ENCODE results near the gene LIMS4. TPM values are rescaled to one million over a fixed set of nuclear protein-coding genes. Genes with fewer than 3 reads are reported as not detected.
"Not testable (repeated sequence)": the region's sequence is repeated elsewhere in the genome, so short reads cannot be mapped to it uniquely, and the experiment has no call there.

Gene LIMS4
- 1 to 10 TPM; 3.1 to 3.3 TPM for total RNA-seq

GRCh38 chr2:110472171-110473058, at the start of gene LIMS4:
Gene LIMS4, minus strand, starts transcription at chr2:110472816. Its CDS starts 38 bp downstream, at chr2:110472778.
- DNase-seq; H3K4me1 Mint-ChIP-seq (ENCODE audit: low read depth); H3K9me3 Mint-ChIP-seq; H3K4me3 Mint-ChIP-seq; H3K36me3 Mint-ChIP-seq; intact Hi-C loops (cut with micrococcal nuclease); CTCF ChIA-PET; H3K27me3 Mint-ChIP-seq; POLR2A ChIA-PET; H3K27ac Mint-ChIP-seq: not testable (repeated sequence)

DNA sequence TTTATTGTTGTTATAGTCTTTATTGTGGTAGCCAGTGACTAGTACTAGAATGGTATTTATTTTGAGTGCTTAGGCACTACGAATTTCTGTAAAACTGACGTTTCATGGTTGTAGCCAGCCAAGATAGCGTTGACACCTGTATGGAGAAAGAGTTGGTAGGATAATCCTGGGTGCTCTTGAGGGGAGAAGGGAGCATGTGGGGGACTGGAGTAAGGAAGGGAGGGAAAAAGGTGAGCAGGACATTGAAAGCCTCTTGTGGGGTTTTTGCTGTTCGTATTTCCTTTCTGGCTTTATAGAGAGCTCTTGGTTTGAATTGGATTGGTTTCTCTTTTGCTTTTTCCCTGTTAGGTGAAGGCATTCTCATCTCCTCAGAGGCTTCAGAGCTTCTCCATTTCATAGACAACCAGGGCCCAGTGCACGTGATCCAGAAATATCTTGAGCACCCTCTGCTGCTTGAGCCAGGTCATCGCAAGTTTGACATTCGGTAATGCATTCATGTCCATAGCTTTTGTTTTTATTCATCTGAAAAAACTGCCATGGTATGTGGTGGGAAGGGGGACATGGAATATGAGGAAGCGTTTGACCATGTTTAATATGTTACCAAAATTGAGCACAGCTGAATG, 27.2 kb upstream of the LIMS4 start:
- intact Hi-C loops (cut with micrococcal nuclease); DNase-seq; H3K9me3 Mint-ChIP-seq; H3K4me1 Mint-ChIP-seq (ENCODE audit: low read depth); H3K36me3 Mint-ChIP-seq; H3K27ac Mint-ChIP-seq; POLR2A ChIA-PET; CTCF ChIA-PET; H3K27me3 Mint-ChIP-seq; H3K4me3 Mint-ChIP-seq: not testable (repeated sequence)

DNA sequence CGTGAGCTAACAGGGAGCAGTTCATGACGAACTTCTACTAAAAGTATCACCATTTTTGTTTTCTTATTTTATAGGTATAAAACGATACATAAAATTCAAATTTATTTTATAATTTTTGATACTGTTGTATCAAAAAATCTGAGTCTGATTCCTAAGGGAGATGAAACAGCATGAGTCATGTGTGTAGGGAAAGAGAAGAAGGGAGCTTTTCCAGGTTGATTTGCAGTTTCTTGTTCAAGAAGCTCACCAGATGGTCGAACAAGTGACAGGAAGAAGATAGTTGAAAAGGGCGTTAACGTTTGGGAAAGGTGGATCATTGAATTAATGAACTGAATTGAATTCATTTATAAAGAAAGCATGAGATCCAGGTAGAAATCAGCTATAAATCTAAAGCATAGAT, 23.4 kb upstream of the LIMS4 start:
- CTCF ChIA-PET; H3K27me3 Mint-ChIP-seq; intact Hi-C loops (cut with micrococcal nuclease); H3K4me3 Mint-ChIP-seq; H3K27ac Mint-ChIP-seq; H3K9me3 Mint-ChIP-seq; H3K36me3 Mint-ChIP-seq; POLR2A ChIA-PET; DNase-seq; H3K4me1 Mint-ChIP-seq (ENCODE audit: low read depth): not testable (repeated sequence)

- CTCF ChIA-PET = not testable (repeated sequence)
Observed at GRCh38 chr2:110494488-110494887, 21.9 kb upstream of the LIMS4 start.

DNA sequence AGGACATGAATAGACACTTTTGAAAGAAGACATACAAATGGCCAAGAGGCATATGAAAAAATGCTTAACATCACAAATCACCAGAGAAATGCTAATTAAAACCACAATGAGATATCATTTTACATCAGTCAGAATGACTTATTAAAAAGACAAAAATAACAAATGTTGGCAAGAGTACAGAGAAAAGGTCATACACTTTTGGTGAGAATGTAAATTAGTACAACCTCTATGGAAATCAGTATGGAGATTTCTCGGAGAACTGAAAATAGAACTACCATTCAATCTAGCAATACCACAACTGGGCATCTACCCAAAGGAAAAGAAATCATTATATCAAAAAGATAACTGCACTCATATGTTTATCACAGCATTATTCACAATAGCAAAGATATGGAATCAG, 16.4 kb upstream of the LIMS4 start:
- DNase-seq, CTCF ChIA-PET, H3K36me3 Mint-ChIP-seq: not testable (repeated sequence)

More at GRCh38 chr2:110494488-110494887, 21.9 kb upstream of the LIMS4 start:
- H3K27me3 Mint-ChIP-seq; H3K4me1 Mint-ChIP-seq (ENCODE audit: low read depth); H3K9me3 Mint-ChIP-seq; H3K27ac Mint-ChIP-seq; H3K36me3 Mint-ChIP-seq; H3K4me3 Mint-ChIP-seq; DNase-seq; intact Hi-C loops (cut with micrococcal nuclease); POLR2A ChIA-PET: not testable (repeated sequence)

GRCh38 chr2:110482697-110483096, 10.1 kb upstream of the LIMS4 start:
- H3K4me3 Mint-ChIP-seq; intact Hi-C loops (cut with micrococcal nuclease); H3K9me3 Mint-ChIP-seq; H3K36me3 Mint-ChIP-seq; DNase-seq; POLR2A ChIA-PET; H3K27me3 Mint-ChIP-seq; CTCF ChIA-PET; H3K27ac Mint-ChIP-seq; H3K4me1 Mint-ChIP-seq (ENCODE audit: low read depth): not testable (repeated sequence)

More for the DNA sequence above, 16.4 kb upstream of the LIMS4 start:
- H3K4me1 Mint-ChIP-seq (ENCODE audit: low read depth); H3K27ac Mint-ChIP-seq; H3K27me3 Mint-ChIP-seq; H3K9me3 Mint-ChIP-seq; H3K4me3 Mint-ChIP-seq; POLR2A ChIA-PET; intact Hi-C loops (cut with micrococcal nuclease): not testable (repeated sequence)

- H3K27ac Mint-ChIP-seq; H3K9me3 Mint-ChIP-seq; CTCF ChIA-PET; H3K4me1 Mint-ChIP-seq (ENCODE audit: low read depth); DNase-seq; H3K36me3 Mint-ChIP-seq; H3K27me3 Mint-ChIP-seq; POLR2A ChIA-PET; H3K4me3 Mint-ChIP-seq; intact Hi-C loops (cut with micrococcal nuclease): not testable (repeated sequence)
Observed at GRCh38 chr2:110481200-110481599, 8.6 kb upstream of the LIMS4 start.

DNA sequence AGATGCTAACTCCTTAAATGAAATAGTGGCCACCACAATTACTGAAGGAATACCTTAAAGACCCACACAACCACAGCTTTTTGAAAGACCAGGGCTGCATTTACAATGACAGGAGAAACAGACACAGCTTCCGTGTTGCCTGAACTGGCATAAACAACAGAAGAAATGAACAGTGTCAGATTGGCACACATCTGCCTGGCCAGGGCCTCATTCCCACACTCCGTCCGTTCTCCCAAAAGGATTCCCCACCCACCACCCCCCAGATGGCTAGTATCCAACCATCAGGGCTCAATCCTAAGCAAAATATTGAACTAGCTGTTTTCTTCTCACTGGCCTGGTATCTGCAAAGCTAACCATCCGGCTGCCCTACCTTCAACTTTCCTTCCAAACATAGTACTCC, 7.5 kb upstream of the LIMS4 start:
- intact Hi-C loops (cut with micrococcal nuclease); H3K27ac Mint-ChIP-seq; H3K36me3 Mint-ChIP-seq; POLR2A ChIA-PET; H3K4me3 Mint-ChIP-seq; DNase-seq; H3K27me3 Mint-ChIP-seq; CTCF ChIA-PET; H3K9me3 Mint-ChIP-seq; H3K4me1 Mint-ChIP-seq (ENCODE audit: low read depth): not testable (repeated sequence)

DNA sequence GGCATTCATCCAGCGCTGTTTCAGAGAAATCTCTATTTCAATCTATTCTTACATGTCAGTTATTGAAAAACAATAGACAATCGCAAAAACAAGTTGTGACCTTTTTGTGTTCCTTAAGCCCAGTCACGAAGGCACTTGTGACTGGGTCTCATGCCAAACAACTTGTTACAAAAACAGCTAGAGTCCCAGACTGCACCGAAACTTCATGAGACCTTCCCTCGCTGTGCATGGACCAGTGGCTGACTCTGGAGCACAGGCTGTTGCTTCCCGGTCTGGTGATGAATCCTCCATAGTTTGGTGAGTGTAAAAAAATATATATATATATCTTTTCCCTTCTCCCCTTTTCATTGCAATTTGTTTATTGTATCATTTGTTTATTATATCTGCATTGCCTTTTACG, 4.8 kb upstream of the LIMS4 start:
- POLR2A ChIA-PET; H3K4me1 Mint-ChIP-seq (ENCODE audit: low read depth); H3K4me3 Mint-ChIP-seq; H3K27ac Mint-ChIP-seq; intact Hi-C loops (cut with micrococcal nuclease); DNase-seq; H3K36me3 Mint-ChIP-seq; CTCF ChIA-PET; H3K27me3 Mint-ChIP-seq; H3K9me3 Mint-ChIP-seq: not testable (repeated sequence)

DNA sequence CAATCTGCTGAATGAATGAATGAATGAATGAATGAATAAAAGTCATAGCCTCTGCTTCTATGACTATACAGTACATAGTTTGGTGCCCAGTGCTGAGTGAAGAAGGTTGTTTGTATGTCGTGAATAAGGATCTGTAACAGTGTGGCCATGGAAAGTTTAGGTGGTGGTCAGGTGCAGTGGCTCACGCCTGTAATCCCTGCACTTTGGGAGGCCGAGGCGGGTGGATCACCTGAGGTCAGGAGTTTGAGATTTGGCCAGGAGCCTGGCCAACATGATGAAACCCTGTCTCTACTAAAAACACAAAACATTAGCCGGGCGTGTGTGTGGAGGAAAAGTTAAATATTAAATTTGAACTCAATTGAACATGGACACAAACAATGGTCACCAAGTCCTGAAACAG, 4.3 kb upstream of the LIMS4 start:
- H3K4me3 Mint-ChIP-seq; CTCF ChIA-PET; intact Hi-C loops (cut with micrococcal nuclease); H3K27ac Mint-ChIP-seq; POLR2A ChIA-PET; H3K36me3 Mint-ChIP-seq; H3K9me3 Mint-ChIP-seq; H3K27me3 Mint-ChIP-seq; DNase-seq; H3K4me1 Mint-ChIP-seq (ENCODE audit: low read depth): not testable (repeated sequence)

DNA sequence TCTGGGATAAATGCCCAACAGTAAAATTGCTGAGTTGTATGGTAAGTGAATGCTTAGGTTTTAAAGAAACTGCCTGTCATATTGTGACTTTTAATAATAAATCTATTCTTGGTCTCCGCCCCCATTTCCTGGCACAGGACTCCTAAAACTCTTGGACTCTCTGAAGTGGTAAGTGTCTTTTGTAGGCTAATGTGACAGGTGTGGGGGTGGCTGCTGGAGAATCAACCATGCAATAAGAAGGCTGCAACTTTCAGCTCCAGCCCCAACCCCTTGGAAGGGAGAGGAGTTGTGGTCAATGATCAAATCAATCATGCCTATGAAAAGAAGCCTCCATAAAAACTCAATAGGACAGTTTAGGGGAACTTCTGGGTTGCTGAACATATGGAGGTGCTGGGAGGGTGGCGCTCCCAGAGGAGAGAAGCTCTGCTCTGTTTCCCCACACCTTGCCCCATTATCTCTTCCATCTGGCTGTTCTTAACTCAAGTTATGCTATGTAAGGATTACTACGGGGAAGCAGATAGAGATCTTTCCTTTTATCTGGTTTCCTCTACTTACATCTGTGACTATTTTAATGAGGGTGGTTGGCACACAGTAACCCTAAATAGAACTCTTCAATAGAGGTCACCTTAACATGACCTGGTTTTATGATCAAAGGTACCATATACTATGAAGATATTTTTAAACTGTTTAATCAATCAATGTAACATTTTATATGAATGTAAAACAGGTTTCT, 3.2 kb upstream of the LIMS4 start:
- POLR2A ChIA-PET; DNase-seq; H3K36me3 Mint-ChIP-seq; CTCF ChIA-PET; H3K9me3 Mint-ChIP-seq; H3K4me1 Mint-ChIP-seq (ENCODE audit: low read depth); intact Hi-C loops (cut with micrococcal nuclease); H3K27me3 Mint-ChIP-seq; H3K27ac Mint-ChIP-seq; H3K4me3 Mint-ChIP-seq: not testable (repeated sequence)

- H3K4me1 Mint-ChIP-seq (ENCODE audit: low read depth); POLR2A ChIA-PET; DNase-seq; CTCF ChIA-PET; H3K27me3 Mint-ChIP-seq; H3K36me3 Mint-ChIP-seq; H3K27ac Mint-ChIP-seq; H3K4me3 Mint-ChIP-seq; H3K9me3 Mint-ChIP-seq; intact Hi-C loops (cut with micrococcal nuclease): not testable (repeated sequence)
Observed at GRCh38 chr2:110474898-110475297, 2.3 kb upstream of the LIMS4 start.

- H3K27me3 Mint-ChIP-seq; H3K36me3 Mint-ChIP-seq; POLR2A ChIA-PET; H3K9me3 Mint-ChIP-seq; H3K4me3 Mint-ChIP-seq; intact Hi-C loops (cut with micrococcal nuclease); CTCF ChIA-PET; DNase-seq; H3K27ac Mint-ChIP-seq; H3K4me1 Mint-ChIP-seq (ENCODE audit: low read depth): not testable (repeated sequence)
Observed at GRCh38 chr2:110473059-110473358, 393 bp upstream of the LIMS4 start.
